ENCODE results near the gene PSPH. TPM values are rescaled to one million over a fixed set of nuclear protein-coding genes. Genes with fewer than 3 reads are reported as not detected.
"Not testable (repeated sequence)": the region's sequence is repeated elsewhere in the genome, so short reads cannot be mapped to it uniquely, and the experiment has no call there.

Gene PSPH
- total RNA-seq (10 to 100 TPM in 1 of 5 donors, 1 to 10 TPM in 3, under 1 TPM in 1; 0.45 to 53.1 (median 3.8) TPM), polyA plus RNA-seq (10 to 100 TPM in 1 of 3 donors, 1 to 10 TPM in 2; 5.5 to 10.6 (median 7.3) TPM)
- long read RNA-seq, donor 1 = 0 reads
- long read RNA-seq, donor 2 = 0 reads
- long read RNA-seq, donor 3 = 0 reads
- long read RNA-seq, donor 4, partial matches to known transcripts = 8 of 8 reads
- long read RNA-seq, donor 4, other reads (novel, unspliced or antisense) = 0 of 8 reads
- long read RNA-seq, donor 5 = 0 reads
- long read RNA-seq, donor 6 = 0 reads
- long read RNA-seq, donor 7, partial matches to known transcripts = 18 of 24 reads
- long read RNA-seq, donor 7, other reads (novel, unspliced or antisense) = 6 of 24 reads
- long read RNA-seq, donor 8 = 0 reads
- long read RNA-seq, donor 9, partial matches to known transcripts = 98 of 109 reads
- long read RNA-seq, donor 9, other reads (novel, unspliced or antisense) = 11 of 109 reads
- long read RNA-seq, donor 10 = 0 reads

DNA sequence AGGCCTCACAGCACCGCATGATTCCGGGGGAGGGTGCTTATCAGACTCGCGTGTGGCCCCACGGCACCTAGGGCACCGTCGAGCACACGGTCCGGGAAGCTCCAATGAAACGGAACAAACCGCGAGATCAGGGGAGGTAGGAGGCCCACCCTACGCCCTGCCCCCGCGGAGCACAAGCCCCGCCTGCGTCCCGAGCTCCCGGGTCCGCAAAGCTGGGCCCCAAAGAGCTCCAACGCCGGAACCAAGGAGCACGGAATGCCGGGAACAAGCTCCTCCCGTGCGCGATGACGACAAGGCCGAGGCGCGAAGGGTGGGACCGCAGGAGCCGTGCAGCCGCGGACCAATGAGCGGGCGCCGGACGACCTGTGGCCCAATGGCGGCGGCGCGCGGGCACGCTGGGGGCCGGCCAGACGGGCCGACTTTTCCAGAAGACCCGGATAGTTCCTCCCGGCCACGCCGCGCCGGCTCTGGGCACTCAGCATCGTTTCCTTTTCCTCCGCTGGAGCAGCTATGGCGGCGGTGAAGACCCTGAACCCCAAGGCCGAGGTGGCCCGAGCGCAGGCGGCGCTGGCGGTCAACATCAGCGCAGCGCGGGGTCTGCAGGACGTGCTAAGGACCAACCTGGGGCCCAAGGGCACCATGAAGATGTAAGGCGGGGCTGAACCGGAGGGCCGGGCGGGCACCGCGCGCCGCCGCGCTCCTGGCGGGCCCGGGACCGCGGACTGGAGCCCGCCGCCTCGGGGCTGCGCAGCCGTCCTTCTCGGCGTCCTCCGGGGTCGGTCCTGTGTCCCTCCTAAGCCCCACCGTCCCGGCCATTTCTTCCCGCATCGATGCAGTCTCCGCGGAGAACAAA is at the start of gene PSPH, which contains the start of gene CCT6A:
Gene PSPH (minus strand): TSS at position 106 of the 853 bp plus-strand sequence. CDS start 30,232 bp downstream, outside the sequence.
Gene CCT6A (plus strand): TSS at position 427 of the 853 bp plus-strand sequence. CDS start 84 bp downstream, at position 511.
- peak within 1 kb of the TSS; percentile 91 to 100 (median 95) for H3K27ac ChIP-seq
- intact Hi-C loops (cut with DNase I; ENCODE audit: low total_unique reads) = no loop called here
- no peaks in the 10 kb centered on the region for H3K27me3 ChIP-seq
- H3K4me1 ChIP-seq = peaks cover 36 to 80% (median 56%) of the 10 kb centered on the region in 4 donors
- peak; percentile 98 to 100 for DNase-seq
- H3K36me3 ChIP-seq = peaks cover 25 to 38% (median 38%) of the 10 kb centered on the region in 4 donors
- no peaks in the 10 kb centered on the region for H3K9me3 ChIP-seq
- WGBS, 5 donors = 0% methylated on average over 23 to 97 of the region's 97 CpGs
- H3K4me3 ChIP-seq = peak within 1 kb of the TSS; percentile 66 to 85 (median 78)
- TF ChIP-seq CTCF (IDR thresholded peaks at IDR 0.05) (no peak), POLR2A (IDR thresholded peaks at IDR 0.05) (peak in 2 of 4 donors; percentile 54 to 62), EP300 (IDR thresholded peaks at IDR 0.05) (no peak), POLR2AphosphoS5 (IDR thresholded peaks at IDR 0.05) (peak; percentile 93 to 98 (median 95))

GRCh38 chr7:56099653-56100052 is 48.4 kb upstream of the PSPH start:
- no peak overlapping the region for H3K4me3 ChIP-seq
- H3K4me1 ChIP-seq = peaks cover 10 to 30% (median 17%) of the 10 kb centered on the region in 4 donors

DNA sequence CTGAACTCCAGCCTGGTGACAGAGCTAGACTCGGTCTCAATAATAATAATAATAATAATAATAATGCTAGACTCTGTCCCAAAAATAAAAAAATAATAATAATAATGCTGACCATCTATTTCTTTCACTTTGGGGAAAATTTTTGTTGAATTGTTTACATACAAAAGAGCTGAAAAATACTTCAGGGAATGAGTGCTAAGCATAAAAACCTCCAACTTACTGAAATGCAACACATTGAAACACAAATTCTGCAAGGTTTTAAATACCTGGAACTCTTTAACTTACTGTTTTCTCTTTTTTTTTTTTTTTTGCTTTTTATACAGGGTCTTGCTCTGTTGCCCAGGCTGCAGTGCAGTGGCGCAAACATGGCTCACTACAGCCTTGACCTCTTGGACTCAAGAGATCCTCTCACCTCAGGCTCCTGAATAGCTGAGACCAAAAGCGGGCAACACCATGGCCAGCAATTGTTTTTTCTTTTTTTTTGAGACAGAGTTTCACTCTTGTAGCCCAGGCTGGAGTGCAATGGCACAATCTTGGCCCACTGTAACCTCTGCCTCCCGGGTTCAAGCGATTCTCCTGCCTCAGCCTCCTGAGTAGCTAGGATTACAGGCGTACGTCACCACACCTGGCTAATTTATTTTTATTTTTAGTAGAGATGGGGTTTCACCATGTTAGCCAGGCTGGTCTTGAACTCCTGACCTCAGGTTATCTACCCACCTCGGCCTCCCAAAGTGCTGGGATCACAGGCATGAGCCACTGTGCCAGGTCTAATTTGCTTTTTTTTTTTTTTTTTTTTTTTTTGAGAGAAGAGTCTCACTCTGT is 47.2 kb upstream of the PSPH start:
- intact Hi-C loops (cut with DNase I; ENCODE audit: low total_unique reads); H3K4me3 ChIP-seq; H3K27me3 ChIP-seq; H3K9me3 ChIP-seq; DNase-seq: not testable (repeated sequence)
- Histone ChIP-seq H3K36me3 (peaks cover 40 to 56% (median 53%) of the 10 kb centered on the region in 4 donors), H3K27ac (peak overlapping the region in 2 of 5 donors; percentile 5 to 12), H3K4me1 (peaks cover 6 to 20% (median 10%) of the 10 kb centered on the region in 4 donors)
- WGBS, 5 donors = 80 to 92% (median 86%) methylated on average over 8 of the region's 8 CpGs

More at GRCh38 chr7:56099653-56100052, 48.4 kb upstream of the PSPH start:
- H3K27ac ChIP-seq = no peak overlapping the region
- no peaks in the 10 kb centered on the region for H3K27me3 ChIP-seq
- 90 to 98% (median 93%) methylated on average over 3 of the region's 3 CpGs for WGBS, 5 donors
- no peaks in the 10 kb centered on the region for H3K9me3 ChIP-seq
- intact Hi-C loops (cut with DNase I; ENCODE audit: low total_unique reads) = no loop called here
- H3K36me3 ChIP-seq = peaks cover 49 to 69% (median 65%) of the 10 kb centered on the region in 4 donors
- TF ChIP-seq CTCF (IDR thresholded peaks at IDR 0.05) (no peak), EP300 (IDR thresholded peaks at IDR 0.05) (no peak), POLR2AphosphoS5 (IDR thresholded peaks at IDR 0.05) (no peak), POLR2A (IDR thresholded peaks at IDR 0.05) (no peak)
- no peak for DNase-seq

GRCh38 chr7:56097700-56098099 is 46.5 kb upstream of the PSPH start:
- H3K27me3 ChIP-seq = no peaks in the 10 kb centered on the region
- H3K9me3 ChIP-seq = no peaks in the 10 kb centered on the region
- peak in 1 of 2 donors; percentile 44 for DNase-seq
- H3K4me3 ChIP-seq = no peak overlapping the region
- TF ChIP-seq POLR2A (IDR thresholded peaks at IDR 0.05) (no peak), CTCF (IDR thresholded peaks at IDR 0.05) (no peak), EP300 (IDR thresholded peaks at IDR 0.05) (no peak), POLR2AphosphoS5 (IDR thresholded peaks at IDR 0.05) (peak in 1 of 3 donors; percentile 76)
- H3K27ac ChIP-seq = peak overlapping the region; percentile 5 to 54 (median 16)
- H3K36me3 ChIP-seq = peaks cover 34 to 49% (median 46%) of the 10 kb centered on the region in 4 donors
- intact Hi-C loops (cut with DNase I; ENCODE audit: low total_unique reads) = no loop called here
- 20 to 58% (median 37%) methylated on average over 5 of the region's 5 CpGs for WGBS, 5 donors
- peaks cover 12 to 27% (median 16%) of the 10 kb centered on the region in 4 donors for H3K4me1 ChIP-seq
